MCF 10A (cell line): ENCODE results near the gene CCDC172. TPM values are rescaled to one million over a fixed set of nuclear protein-coding genes. Genes with fewer than 3 reads are reported as not detected.

ENCODE experiments used
- BruUV-seq: library from RNA; stranded (reverse); fragments of 400-500 nt; replicated peaks from 2 replicates; lab custom pipeline; 2021; lab: Mats Ljungman, UMichigan
- CTCF ChIA-PET: fragments of 300-600 bp; sonication (Branson Sonifier 250); formaldehyde crosslinking; extraction: SDS; loops from one replicate; lab custom pipeline; 2021; ENCODE audit warnings: antibody characterized with exemption, inconsistent platforms; lab: Yijun Ruan, JAX
- POLR2A ChIA-PET: fragments of 300-600, 350-650 bp; sonication (Branson Sonifier 250); formaldehyde crosslinking; extraction: SDS; loops from one replicate; lab custom pipeline; 2020; ENCODE audit warnings: antibody characterized with exemption, inconsistent platforms; lab: Yijun Ruan, JAX
- DNase-seq: peaks from one replicate; pipeline ENCODE4 v3.0.0-alpha.2; 2018; ENCODE audit not compliant: unreplicated experiment
- H3K27ac Mint-ChIP-seq: one replicate; pipeline ENCODE4 v1.8.0; 2022; ENCODE audit warnings: mild to moderate bottlenecking, low read depth, mixed read lengths; ENCODE audit not compliant: unreplicated experiment
- H3K27me3 Mint-ChIP-seq: one replicate; pipeline ENCODE4 v1.8.0; 2022; ENCODE audit warnings: mixed read lengths; ENCODE audit not compliant: insufficient read depth, unreplicated experiment
- H3K36me3 Mint-ChIP-seq: one replicate; pipeline ENCODE4 v1.8.0; 2022; ENCODE audit warnings: mild to moderate bottlenecking, moderate library complexity, mixed read lengths; ENCODE audit not compliant: insufficient read depth, unreplicated experiment
- H3K4me1 Mint-ChIP-seq: one replicate; pipeline ENCODE4 v1.8.0; 2022; ENCODE audit warnings: mixed read lengths; ENCODE audit not compliant: insufficient read depth, unreplicated experiment
- H3K4me3 Mint-ChIP-seq: one replicate; pipeline ENCODE4 v1.8.0; 2022; ENCODE audit warnings: mild to moderate bottlenecking, moderate library complexity, mixed read lengths; ENCODE audit not compliant: unreplicated experiment
- H3K9me3 Mint-ChIP-seq: one replicate; pipeline ENCODE4 v1.8.0; 2022; ENCODE audit warnings: mixed read lengths; ENCODE audit not compliant: unreplicated experiment
- intact Hi-C: fragments of 100-400 bp; cut with micrococcal nuclease; formaldehyde crosslinking; loops from 2 replicates; pipeline ENCODE4 v1.14.1; 2022
- total RNA-seq: library from RNA; stranded (reverse); gene quantifications from 2 replicates; pipeline ENCODE4 v1.2.3, GENCODE V29; 2022
- TF ChIP-seq, protein P1 (sequence below): fragments of 200-600 bp; IDR thresholded peaks from one replicate; pipeline ENCODE4 v1.8.0; 2022; ENCODE audit warnings: antibody characterized with exemption, mild to moderate bottlenecking; ENCODE audit not compliant: unreplicated experiment

The CCDC172 gene
- total RNA-seq, 1 experiment from 2014 or later = not detected

DNA sequence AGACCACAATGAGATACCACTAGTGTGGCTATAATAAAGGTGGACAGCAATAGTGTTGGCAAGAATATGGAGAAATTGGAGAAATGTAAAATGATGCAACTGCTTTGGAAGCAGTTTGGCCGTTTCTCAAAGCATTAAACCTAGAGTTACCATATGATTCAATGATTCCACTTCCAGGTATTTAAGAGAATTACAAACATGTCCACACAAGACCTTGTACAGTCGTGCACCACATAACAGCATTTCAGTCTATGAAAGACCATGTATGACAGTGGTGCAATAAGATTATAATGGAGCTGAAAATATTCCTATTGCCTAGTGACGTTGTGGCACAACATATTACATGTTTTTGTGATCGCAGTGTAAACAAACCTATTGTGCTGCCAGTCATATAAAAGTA lies 29.6 kb downstream of the CCDC172 start:
- POLR2A ChIA-PET = interaction anchor here (0.5 to 1.6 kb wide), 6 partner anchors 9 to 393 kb away, joined by 3 to 7 read pairs (median 5); no protein-coding TSS in a partner anchor
- Mint-ChIP-seq H3K36me3 (no peaks in the 10 kb centered on the region), H3K9me3 (no peaks in the 10 kb centered on the region), H3K4me1 (peaks cover 7% of the 10 kb centered on the region), H3K27me3 (no peaks in the 10 kb centered on the region), H3K4me3 (no peak overlapping the region), H3K27ac (peak overlapping the region; percentile 47)
- BruUV-seq = no TSS peak
- DNase-seq = peak; percentile 76
- intact Hi-C loops = no loop called here
- CTCF ChIA-PET = no interaction called here
- TF ChIP-seq, protein P1, sequence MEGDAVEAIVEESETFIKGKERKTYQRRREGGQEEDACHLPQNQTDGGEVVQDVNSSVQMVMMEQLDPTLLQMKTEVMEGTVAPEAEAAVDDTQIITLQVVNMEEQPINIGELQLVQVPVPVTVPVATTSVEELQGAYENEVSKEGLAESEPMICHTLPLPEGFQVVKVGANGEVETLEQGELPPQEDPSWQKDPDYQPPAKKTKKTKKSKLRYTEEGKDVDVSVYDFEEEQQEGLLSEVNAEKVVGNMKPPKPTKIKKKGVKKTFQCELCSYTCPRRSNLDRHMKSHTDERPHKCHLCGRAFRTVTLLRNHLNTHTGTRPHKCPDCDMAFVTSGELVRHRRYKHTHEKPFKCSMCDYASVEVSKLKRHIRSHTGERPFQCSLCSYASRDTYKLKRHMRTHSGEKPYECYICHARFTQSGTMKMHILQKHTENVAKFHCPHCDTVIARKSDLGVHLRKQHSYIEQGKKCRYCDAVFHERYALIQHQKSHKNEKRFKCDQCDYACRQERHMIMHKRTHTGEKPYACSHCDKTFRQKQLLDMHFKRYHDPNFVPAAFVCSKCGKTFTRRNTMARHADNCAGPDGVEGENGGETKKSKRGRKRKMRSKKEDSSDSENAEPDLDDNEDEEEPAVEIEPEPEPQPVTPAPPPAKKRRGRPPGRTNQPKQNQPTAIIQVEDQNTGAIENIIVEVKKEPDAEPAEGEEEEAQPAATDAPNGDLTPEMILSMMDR = no peak

DNA sequence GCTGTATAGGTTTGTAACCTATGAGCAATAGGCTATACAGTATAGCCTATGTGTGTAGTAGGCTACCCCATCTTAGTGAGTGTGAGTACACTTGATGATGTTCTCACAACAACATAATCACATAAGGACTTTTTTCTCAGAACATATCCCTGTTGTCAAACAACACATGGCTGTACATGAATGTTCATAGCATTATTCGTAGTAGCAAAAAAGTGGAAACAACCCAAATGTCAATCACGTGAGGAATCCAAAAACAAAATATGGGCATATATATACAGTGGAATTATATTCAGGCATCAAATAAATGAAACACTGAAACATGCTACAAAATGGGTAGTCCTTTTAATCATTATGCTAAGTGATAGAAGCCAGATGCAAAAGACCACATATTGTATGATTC lies 31.1 kb downstream of the CCDC172 start:
- H3K36me3 Mint-ChIP-seq = no peaks in the 10 kb centered on the region
- CTCF ChIA-PET = interaction anchor here (0.6 to 1.3 kb wide), 2 partner anchors 30 to 1231 kb away, joined by 3 to 4 read pairs; no protein-coding TSS in a partner anchor
- POLR2A ChIA-PET = interaction anchor here (0.8 kb wide), 1 partner anchor 23 kb away, joined by 3 read pairs; no protein-coding TSS in a partner anchor
- peaks cover 7% of the 10 kb centered on the region for H3K4me1 Mint-ChIP-seq
- DNase-seq = no peak
- peak overlapping the region; percentile 39 for H3K27ac Mint-ChIP-seq
- intact Hi-C loops = no loop called here
- TF ChIP-seq, protein P1 = no peak
- H3K4me3 Mint-ChIP-seq = no peak overlapping the region
- H3K9me3 Mint-ChIP-seq = no peaks in the 10 kb centered on the region
- H3K27me3 Mint-ChIP-seq = no peaks in the 10 kb centered on the region
- no TSS peak for BruUV-seq

DNA sequence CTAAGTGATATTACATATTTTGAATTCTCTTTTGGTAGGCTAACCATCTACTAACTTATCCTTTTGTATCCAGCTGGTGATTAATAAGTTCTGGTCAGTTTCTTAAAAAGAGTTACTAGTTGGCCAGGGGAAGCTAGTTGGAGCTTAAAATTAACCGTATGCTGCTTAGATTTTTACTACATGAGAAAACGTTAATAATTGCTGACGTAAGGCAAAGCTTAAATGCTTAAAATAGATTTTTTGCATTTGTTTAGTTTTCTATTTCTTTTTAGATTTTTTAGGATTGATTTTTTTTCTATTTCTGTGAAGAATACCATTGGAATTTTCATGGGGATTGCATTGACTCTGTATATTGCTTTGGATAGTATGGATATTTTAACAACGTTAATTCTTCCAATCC lies 32.6 kb downstream of the CCDC172 start:
- H3K36me3 Mint-ChIP-seq = no peaks in the 10 kb centered on the region
- BruUV-seq = no TSS peak
- intact Hi-C loops = no loop called here
- H3K4me3 Mint-ChIP-seq = no peak overlapping the region
- no peaks in the 10 kb centered on the region for H3K27me3 Mint-ChIP-seq
- H3K9me3 Mint-ChIP-seq = no peaks in the 10 kb centered on the region
- TF ChIP-seq, protein P1 = no peak
- DNase-seq = no peak
- POLR2A ChIA-PET = interaction anchor here (0.6 kb wide), 1 partner anchor 25 kb away, joined by 4 read pairs; no protein-coding TSS in a partner anchor
- H3K27ac Mint-ChIP-seq = no peak overlapping the region
- peaks cover 7% of the 10 kb centered on the region for H3K4me1 Mint-ChIP-seq
- CTCF ChIA-PET = no interaction called here

DNA sequence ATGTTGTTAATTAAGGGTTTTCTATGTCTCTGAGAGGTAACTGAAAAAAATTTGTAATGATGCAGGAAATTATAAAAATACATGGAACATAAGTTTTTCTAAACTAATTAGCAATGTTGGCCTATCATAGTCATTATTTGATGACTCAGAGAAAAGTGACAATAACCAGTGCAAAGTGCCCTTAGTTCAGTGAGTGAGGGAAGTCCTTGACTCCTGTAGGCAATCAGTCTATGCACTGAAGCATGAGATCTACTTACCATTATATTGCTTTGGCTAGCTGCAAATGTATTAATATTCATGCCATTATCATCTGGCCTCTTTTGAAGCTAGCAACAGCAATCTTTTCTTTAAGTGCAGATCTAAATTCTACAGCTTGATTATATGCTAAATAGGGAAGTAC lies 40.6 kb downstream of the CCDC172 start:
- no peaks in the 10 kb centered on the region for H3K27me3 Mint-ChIP-seq
- BruUV-seq = no TSS peak
- TF ChIP-seq, protein P1 = no peak

More for the DNA sequence above, 40.6 kb downstream of the CCDC172 start:
- intact Hi-C loops = no loop called here
- no peak for DNase-seq
- Mint-ChIP-seq H3K27ac (no peak overlapping the region), H3K4me1 (no peaks in the 10 kb centered on the region), H3K4me3 (no peak overlapping the region), H3K36me3 (no peaks in the 10 kb centered on the region), H3K9me3 (no peaks in the 10 kb centered on the region)
- POLR2A ChIA-PET = interaction anchor here (0.6 to 1.6 kb wide), 3 partner anchors 11 to 1444 kb away, joined by 3 to 5 read pairs (median 5); no protein-coding TSS in a partner anchor
- CTCF ChIA-PET = interaction anchor here (0.7 to 0.8 kb wide), 2 partner anchors 21 to 40 kb away, joined by 3 read pairs; no protein-coding TSS in a partner anchor
